DND-41 (cell line): ENCODE measurements around the gene SEL1L.
"Not testable (repeated sequence)": the region's sequence is repeated elsewhere in the genome, so short reads cannot be mapped to it uniquely, and the experiment has no call there.

ENCODE experiments used
- CTCF ChIP-seq: IDR thresholded peaks from 2 replicates; pipeline ENCODE4 v1.5.1; 2012; ENCODE audit warnings: borderline replicate concordance, low read length, moderate library complexity, mild to moderate bottlenecking; ENCODE audit not compliant: poor library complexity, severe bottlenecking; ENCODE audit errors: extremely low read depth
- EZH2 ChIP-seq: IDR thresholded peaks from 3 replicates; pipeline ENCODE4 v1.6.1; 2012; ENCODE audit warnings: borderline replicate concordance, low read depth, mild to moderate bottlenecking, moderate library complexity, low read length, inconsistent platforms; ENCODE audit not compliant: severe bottlenecking

- not testable (repeated sequence) for TF ChIP-seq CTCF, EZH2
These were observed 63.2 kb downstream of the SEL1L start for GRCh38 chr14:81470557-81470826.
